Measurements from ENCODE around the gene HDDC2. TPM values are rescaled to one million over a fixed set of nuclear protein-coding genes. Genes with fewer than 3 reads are reported as not detected.

HDDC2 gene
- total RNA-seq, 3 donors from 2014 or later = 39.9 to 64.2 (median 56.7) TPM

DNA sequence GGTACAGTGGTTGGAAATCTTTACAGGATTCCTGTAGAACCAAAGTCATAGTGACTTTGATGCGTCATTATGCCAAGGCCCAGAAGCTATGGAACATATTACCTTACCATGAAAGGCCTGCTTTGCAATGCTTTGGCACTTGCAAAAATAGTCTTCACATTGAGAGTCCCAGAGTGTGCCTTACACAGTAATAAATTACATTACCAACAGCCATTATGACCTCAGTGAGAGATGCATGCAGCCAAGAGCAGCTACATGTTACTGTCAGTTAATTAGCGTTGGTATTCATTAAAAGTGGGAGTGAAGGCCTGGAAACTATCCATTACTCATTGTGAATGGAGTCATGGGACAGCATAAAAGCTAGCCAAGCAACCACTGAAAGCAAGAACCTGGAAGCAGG is 39.2 kb upstream of the HDDC2 start:
- Histone ChIP-seq H3K9me3 (no peaks in the 10 kb centered on the region), H3K4me3 (no peak overlapping the region), H3K4me1 (ENCODE audit: low read depth) (no peaks in the 10 kb centered on the region), H3K36me3 (ENCODE audit: low read depth) (no peaks in the 10 kb centered on the region)
- ATAC-seq = no peak
- intact Hi-C loops (cut with DNase I, micrococcal nuclease) = no loop called here
- no peak for DNase-seq
- TF ChIP-seq, protein P1, sequence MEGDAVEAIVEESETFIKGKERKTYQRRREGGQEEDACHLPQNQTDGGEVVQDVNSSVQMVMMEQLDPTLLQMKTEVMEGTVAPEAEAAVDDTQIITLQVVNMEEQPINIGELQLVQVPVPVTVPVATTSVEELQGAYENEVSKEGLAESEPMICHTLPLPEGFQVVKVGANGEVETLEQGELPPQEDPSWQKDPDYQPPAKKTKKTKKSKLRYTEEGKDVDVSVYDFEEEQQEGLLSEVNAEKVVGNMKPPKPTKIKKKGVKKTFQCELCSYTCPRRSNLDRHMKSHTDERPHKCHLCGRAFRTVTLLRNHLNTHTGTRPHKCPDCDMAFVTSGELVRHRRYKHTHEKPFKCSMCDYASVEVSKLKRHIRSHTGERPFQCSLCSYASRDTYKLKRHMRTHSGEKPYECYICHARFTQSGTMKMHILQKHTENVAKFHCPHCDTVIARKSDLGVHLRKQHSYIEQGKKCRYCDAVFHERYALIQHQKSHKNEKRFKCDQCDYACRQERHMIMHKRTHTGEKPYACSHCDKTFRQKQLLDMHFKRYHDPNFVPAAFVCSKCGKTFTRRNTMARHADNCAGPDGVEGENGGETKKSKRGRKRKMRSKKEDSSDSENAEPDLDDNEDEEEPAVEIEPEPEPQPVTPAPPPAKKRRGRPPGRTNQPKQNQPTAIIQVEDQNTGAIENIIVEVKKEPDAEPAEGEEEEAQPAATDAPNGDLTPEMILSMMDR (IDR thresholded peaks at IDR 0.05) = no peak

DNA sequence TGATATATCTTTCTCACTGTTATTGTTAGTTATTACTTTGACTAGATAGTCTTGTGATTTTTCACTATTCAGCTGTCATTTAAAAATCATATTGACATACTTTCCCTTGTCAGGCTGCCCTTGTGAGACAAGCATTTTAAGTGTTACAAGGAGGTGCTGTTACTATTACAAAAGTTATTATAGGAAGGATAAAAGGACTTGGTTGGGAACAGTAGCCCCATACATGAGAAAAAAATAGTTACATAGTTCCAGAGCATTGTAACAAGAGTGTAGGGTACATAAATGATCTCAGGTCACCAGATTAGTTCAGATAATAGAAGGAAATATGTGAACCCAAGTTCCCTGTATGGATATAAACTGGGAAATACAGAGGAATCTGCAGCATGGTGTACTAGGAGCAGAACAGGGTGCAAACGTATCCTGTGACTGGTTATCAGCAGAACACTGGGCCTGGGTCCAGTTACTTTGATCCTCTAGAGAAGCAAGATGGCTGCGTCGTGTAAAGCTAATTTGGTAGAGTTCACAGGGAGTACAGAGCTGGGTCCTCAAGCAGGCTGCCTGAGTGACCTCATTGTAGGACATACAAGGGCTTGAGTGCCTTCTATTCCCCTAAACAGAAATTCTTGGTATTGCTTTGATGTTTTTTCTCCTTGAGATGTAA is 38.5 kb upstream of the HDDC2 start:
- intact Hi-C loops (cut with DNase I, micrococcal nuclease) = no loop called here
- H3K4me3 ChIP-seq = no peak overlapping the region
- DNase-seq = no peak

DNA sequence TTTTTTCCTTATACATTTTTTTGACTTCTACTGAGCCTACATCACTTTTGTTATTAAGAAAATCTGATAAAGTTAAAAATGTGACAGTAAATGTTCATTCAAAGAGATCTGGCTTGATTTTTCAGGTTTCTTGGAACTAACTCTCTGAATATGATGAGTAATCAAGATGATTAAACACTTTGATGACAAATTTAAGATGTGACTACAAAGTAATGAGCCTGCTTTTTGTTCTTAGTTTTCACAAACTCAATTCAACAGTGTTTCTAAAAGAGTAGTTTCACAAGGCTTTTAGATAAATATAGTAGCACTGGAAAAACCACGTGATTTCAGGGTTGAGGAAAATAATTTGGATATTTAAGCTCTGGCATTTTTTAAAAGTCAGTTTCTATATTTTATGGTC is 37.9 kb upstream of the HDDC2 start:
- intact Hi-C loops (cut with DNase I, micrococcal nuclease) = no loop called here
- ATAC-seq = no peak
- Histone ChIP-seq H3K4me1 (ENCODE audit: low read depth) (no peaks in the 10 kb centered on the region), H3K9me3 (no peaks in the 10 kb centered on the region), H3K4me3 (no peak overlapping the region), H3K36me3 (ENCODE audit: low read depth) (no peaks in the 10 kb centered on the region)
- TF ChIP-seq, protein P1 (IDR thresholded peaks at IDR 0.05) = no peak
- DNase-seq = no peak

More for the DNA sequence above, 38.5 kb upstream of the HDDC2 start:
- Histone ChIP-seq H3K4me1 (ENCODE audit: low read depth) (no peaks in the 10 kb centered on the region), H3K9me3 (no peaks in the 10 kb centered on the region), H3K36me3 (ENCODE audit: low read depth) (no peaks in the 10 kb centered on the region)
- TF ChIP-seq, protein P1 (IDR thresholded peaks at IDR 0.05) = no peak
- no peak for ATAC-seq

DNA sequence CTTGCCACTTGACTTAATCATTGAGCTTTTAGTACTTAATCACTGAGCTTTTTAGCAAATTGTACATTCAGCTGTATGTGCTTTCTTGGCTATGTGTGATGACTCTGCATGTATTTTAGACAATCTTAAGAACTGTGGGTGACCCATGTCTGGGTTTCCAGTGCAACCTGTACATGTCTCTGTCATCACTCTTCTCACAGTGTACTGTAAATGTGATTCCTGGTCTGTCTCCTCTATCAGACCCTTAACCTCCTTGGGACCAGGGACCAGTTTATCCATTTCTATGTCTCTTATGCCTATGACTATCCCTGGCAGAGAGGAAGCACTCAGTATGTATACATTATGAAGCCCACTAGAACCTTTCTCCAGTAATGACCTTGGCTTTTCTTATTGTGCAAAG is 36.6 kb upstream of the HDDC2 start:
- no peaks in the 10 kb centered on the region for H3K4me1 ChIP-seq (ENCODE audit: low read depth)
- H3K9me3 ChIP-seq = no peaks in the 10 kb centered on the region
- TF ChIP-seq, protein P1 (IDR thresholded peaks at IDR 0.05) = no peak
- H3K36me3 ChIP-seq (ENCODE audit: low read depth) = no peaks in the 10 kb centered on the region
- DNase-seq (no peak), ATAC-seq (no peak)
- no peak overlapping the region for H3K4me3 ChIP-seq
- intact Hi-C loops (cut with DNase I, micrococcal nuclease) = no loop called here

DNA sequence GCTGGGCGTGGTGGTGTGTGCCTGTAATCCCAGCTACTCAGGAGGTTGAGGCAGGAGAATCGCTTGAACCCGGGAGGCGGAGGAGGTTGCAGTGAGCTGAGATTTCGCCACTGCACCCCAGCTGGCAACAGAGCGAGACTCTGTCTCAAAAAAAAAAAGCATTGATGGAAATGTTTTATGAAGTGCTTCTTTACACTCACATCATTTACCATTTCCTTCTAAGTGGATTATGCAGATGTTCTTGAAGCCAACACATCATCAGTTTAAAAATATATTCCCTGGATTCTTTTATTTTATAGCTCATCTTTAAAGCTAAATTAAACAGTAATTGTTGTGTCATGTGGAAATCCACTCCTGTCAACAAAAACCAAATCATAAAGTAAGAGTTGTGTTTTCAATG is 35.9 kb upstream of the HDDC2 start:
- Histone ChIP-seq H3K4me1 (ENCODE audit: low read depth) (no peaks in the 10 kb centered on the region), H3K36me3 (ENCODE audit: low read depth) (no peaks in the 10 kb centered on the region), H3K4me3 (no peak overlapping the region), H3K9me3 (no peaks in the 10 kb centered on the region)
- TF ChIP-seq, protein P1 (IDR thresholded peaks at IDR 0.05) = no peak
- intact Hi-C loops (cut with DNase I, micrococcal nuclease) = no loop called here
- no peak for ATAC-seq
- no peak for DNase-seq

DNA sequence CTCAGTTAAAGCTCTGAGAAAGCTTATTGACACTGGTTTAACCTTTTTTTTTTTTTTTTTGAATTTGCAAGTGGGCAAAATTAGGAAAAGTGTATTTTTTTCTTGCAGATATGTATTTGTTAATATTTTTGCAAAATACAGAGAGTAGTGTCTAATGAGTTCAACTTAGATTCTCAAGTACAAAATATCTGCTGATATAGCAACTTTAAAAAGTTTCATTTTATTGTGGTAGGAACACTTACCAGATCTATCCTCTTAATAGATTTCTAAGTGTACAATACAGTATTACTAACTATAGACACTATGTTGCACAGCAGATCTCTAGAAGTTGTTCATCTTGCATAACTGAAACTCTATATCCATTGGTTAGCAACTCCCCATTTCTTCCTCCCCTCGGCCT is 30.9 kb upstream of the HDDC2 start:
- Histone ChIP-seq H3K36me3 (ENCODE audit: low read depth) (no peaks in the 10 kb centered on the region), H3K4me3 (no peak overlapping the region), H3K9me3 (no peaks in the 10 kb centered on the region), H3K4me1 (ENCODE audit: low read depth) (no peaks in the 10 kb centered on the region)
- intact Hi-C loops (cut with DNase I, micrococcal nuclease) = no loop called here
- DNase-seq (no peak), ATAC-seq (no peak)
- TF ChIP-seq, protein P1 (IDR thresholded peaks at IDR 0.05) = no peak
